ENCODE results near the gene SNTG2.

SNTG2 gene

GRCh38 chr2:1186421-1186820 is 235.8 kb downstream of the SNTG2 start:
- no peak for ATAC-seq
- TF ChIP-seq, protein P1, sequence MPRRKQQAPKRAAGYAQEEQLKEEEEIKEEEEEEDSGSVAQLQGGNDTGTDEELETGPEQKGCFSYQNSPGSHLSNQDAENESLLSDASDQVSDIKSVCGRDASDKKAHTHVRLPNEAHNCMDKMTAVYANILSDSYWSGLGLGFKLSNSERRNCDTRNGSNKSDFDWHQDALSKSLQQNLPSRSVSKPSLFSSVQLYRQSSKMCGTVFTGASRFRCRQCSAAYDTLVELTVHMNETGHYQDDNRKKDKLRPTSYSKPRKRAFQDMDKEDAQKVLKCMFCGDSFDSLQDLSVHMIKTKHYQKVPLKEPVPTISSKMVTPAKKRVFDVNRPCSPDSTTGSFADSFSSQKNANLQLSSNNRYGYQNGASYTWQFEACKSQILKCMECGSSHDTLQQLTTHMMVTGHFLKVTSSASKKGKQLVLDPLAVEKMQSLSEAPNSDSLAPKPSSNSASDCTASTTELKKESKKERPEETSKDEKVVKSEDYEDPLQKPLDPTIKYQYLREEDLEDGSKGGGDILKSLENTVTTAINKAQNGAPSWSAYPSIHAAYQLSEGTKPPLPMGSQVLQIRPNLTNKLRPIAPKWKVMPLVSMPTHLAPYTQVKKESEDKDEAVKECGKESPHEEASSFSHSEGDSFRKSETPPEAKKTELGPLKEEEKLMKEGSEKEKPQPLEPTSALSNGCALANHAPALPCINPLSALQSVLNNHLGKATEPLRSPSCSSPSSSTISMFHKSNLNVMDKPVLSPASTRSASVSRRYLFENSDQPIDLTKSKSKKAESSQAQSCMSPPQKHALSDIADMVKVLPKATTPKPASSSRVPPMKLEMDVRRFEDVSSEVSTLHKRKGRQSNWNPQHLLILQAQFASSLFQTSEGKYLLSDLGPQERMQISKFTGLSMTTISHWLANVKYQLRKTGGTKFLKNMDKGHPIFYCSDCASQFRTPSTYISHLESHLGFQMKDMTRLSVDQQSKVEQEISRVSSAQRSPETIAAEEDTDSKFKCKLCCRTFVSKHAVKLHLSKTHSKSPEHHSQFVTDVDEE (CRISPR knock-in tag; IDR thresholded peaks at IDR 0.05): no peak
- TF ChIP-seq CSDC2 (CRISPR knock-in tag; IDR thresholded peaks at IDR 0.05) (no peak), PPARA (CRISPR knock-in tag; IDR thresholded peaks at IDR 0.05; ENCODE audit: borderline replicate concordance) (no peak), CSRNP3 (CRISPR knock-in tag; IDR thresholded peaks at IDR 0.05) (no peak), CREB5 (CRISPR knock-in tag; IDR thresholded peaks at IDR 0.05; ENCODE audit: low read depth) (no peak)

GRCh38 chr2:1187189-1187588 is 236.5 kb downstream of the SNTG2 start:
- TF ChIP-seq ZNF70 (CRISPR knock-in tag; IDR thresholded peaks at IDR 0.05) (no peak), ISL1 (CRISPR knock-in tag; IDR thresholded peaks at IDR 0.05) (no peak), ZC3H10 (CRISPR knock-in tag; IDR thresholded peaks at IDR 0.05) (no peak), BACH2 (CRISPR knock-in tag; IDR thresholded peaks at IDR 0.05; ENCODE audit: borderline replicate concordance) (no peak), GLIS3 (CRISPR knock-in tag; IDR thresholded peaks at IDR 0.05) (no peak), ZNF8 (CRISPR knock-in tag; IDR thresholded peaks at IDR 0.05) (no peak), ZFP3 (CRISPR knock-in tag; IDR thresholded peaks at IDR 0.05) (no peak), TOX (CRISPR knock-in tag; IDR thresholded peaks at IDR 0.05; ENCODE audit: borderline replicate concordance) (no peak), ESRRG (CRISPR knock-in tag; IDR thresholded peaks at IDR 0.05) (no peak), RARB (CRISPR knock-in tag; IDR thresholded peaks at IDR 0.05) (no peak), TCF4 (CRISPR knock-in tag; IDR thresholded peaks at IDR 0.05; ENCODE audit: borderline replicate concordance) (no peak), SNAI2 (CRISPR knock-in tag; IDR thresholded peaks at IDR 0.05) (no peak)
- TF ChIP-seq, protein P1 (CRISPR knock-in tag; IDR thresholded peaks at IDR 0.05): no peak
- TF ChIP-seq, protein P2, sequence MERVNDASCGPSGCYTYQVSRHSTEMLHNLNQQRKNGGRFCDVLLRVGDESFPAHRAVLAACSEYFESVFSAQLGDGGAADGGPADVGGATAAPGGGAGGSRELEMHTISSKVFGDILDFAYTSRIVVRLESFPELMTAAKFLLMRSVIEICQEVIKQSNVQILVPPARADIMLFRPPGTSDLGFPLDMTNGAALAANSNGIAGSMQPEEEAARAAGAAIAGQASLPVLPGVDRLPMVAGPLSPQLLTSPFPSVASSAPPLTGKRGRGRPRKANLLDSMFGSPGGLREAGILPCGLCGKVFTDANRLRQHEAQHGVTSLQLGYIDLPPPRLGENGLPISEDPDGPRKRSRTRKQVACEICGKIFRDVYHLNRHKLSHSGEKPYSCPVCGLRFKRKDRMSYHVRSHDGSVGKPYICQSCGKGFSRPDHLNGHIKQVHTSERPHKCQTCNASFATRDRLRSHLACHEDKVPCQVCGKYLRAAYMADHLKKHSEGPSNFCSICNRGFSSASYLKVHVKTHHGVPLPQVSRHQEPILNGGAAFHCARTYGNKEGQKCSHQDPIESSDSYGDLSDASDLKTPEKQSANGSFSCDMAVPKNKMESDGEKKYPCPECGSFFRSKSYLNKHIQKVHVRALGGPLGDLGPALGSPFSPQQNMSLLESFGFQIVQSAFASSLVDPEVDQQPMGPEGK (CRISPR knock-in tag; IDR thresholded peaks at IDR 0.05; ENCODE audit: borderline replicate concordance): no peak
- TF ChIP-seq, protein P3, sequence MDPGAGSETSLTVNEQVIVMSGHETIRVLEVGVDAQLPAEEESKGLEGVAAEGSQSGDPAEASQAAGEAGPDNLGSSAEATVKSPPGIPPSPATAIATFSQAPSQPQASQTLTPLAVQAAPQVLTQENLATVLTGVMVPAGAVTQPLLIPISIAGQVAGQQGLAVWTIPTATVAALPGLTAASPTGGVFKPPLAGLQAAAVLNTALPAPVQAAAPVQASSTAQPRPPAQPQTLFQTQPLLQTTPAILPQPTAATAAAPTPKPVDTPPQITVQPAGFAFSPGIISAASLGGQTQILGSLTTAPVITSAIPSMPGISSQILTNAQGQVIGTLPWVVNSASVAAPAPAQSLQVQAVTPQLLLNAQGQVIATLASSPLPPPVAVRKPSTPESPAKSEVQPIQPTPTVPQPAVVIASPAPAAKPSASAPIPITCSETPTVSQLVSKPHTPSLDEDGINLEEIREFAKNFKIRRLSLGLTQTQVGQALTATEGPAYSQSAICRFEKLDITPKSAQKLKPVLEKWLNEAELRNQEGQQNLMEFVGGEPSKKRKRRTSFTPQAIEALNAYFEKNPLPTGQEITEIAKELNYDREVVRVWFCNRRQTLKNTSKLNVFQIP (CRISPR knock-in tag; IDR thresholded peaks at IDR 0.05; ENCODE audit: borderline replicate concordance, low read depth): no peak
- ATAC-seq: no peak
